ENCODE results near the gene DEPDC7. TPM values are rescaled to one million over a fixed set of nuclear protein-coding genes. Genes with fewer than 3 reads are reported as not detected.

The DEPDC7 gene
- total and polyA plus RNA-seq, 2 donors (not counting 1 experiment from before 2014, with no cell fraction given), result 0.07 TPM; not detected in 1

DNA sequence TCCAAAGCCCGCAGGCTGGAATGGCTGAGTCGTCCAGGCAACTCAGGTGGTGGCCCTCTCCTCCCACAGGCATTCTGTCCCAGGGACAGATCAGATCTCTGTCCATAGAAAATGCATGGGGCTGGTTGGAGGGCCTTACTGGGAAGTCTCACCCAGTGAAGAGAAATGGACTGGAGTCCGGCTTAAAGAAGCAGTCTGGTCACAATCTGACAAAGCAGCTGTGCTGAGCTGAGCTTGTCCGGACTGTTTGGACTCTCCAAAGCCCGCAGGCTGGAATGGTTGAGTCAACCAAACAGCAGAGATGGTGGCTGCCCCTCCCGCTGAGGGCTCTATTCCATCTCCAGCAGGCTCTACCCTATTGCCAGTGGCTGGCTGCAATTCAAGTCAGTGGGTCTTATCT lies 14.4 kb upstream of the DEPDC7 start:
- H3K4me2 ChIP-seq (replicated peaks; ENCODE audit: low read depth, low read length, poor library complexity, severe bottlenecking), result no peak overlapping the region
- peaks cover 6% of the 10 kb centered on the region for H3K9me3 Mint-ChIP-seq (ENCODE audit: insufficient read depth)
- 71% methylated on average over 4 of the region's 6 CpGs for WGBS (ENCODE audit: insufficient coverage)
- ChIA-PET CTCF (no interaction called here), POLR2A (no interaction called here)
- no peak for TF ChIP-seq EZH2 (IDR thresholded peaks at IDR 0.05; ENCODE audit: borderline replicate concordance, insufficient read depth, low read depth, low read length, poor library complexity, severe bottlenecking)
- TF ChIP-seq, protein P1, sequence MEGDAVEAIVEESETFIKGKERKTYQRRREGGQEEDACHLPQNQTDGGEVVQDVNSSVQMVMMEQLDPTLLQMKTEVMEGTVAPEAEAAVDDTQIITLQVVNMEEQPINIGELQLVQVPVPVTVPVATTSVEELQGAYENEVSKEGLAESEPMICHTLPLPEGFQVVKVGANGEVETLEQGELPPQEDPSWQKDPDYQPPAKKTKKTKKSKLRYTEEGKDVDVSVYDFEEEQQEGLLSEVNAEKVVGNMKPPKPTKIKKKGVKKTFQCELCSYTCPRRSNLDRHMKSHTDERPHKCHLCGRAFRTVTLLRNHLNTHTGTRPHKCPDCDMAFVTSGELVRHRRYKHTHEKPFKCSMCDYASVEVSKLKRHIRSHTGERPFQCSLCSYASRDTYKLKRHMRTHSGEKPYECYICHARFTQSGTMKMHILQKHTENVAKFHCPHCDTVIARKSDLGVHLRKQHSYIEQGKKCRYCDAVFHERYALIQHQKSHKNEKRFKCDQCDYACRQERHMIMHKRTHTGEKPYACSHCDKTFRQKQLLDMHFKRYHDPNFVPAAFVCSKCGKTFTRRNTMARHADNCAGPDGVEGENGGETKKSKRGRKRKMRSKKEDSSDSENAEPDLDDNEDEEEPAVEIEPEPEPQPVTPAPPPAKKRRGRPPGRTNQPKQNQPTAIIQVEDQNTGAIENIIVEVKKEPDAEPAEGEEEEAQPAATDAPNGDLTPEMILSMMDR (IDR thresholded peaks at IDR 0.05), result no peak
- no peaks in the 10 kb centered on the region for H3K36me3 ChIP-seq (replicated peaks in 1 of 2; ENCODE audit: control extremely low read depth in 1 of 2, control insufficient read depth in 1 of 2, extremely low read depth in 1 of 2, insufficient read depth in 2 of 2, low read length in 1 of 2)
- no peak overlapping the region for H3K27ac Mint-ChIP-seq
- no peak overlapping the region for H3K4me3 ChIP-seq (ENCODE audit: control extremely low read depth in 1 of 5, extremely low read depth in 1 of 5, insufficient read depth in 1 of 5, low read depth in 2 of 5, low read length in 4 of 5)
- no peak overlapping the region for H3K27ac ChIP-seq (ENCODE audit: low read length in 2 of 2)
- no peak overlapping the region for H2AFZ ChIP-seq (ENCODE audit: insufficient read depth, low read depth, low read length, poor library complexity, severe bottlenecking)
- peaks cover 0 to 13% (median 1%) of the 10 kb centered on the region in 4 experiments for H3K27me3 ChIP-seq (replicated peaks in 1 of 4; ENCODE audit: control extremely low read depth in 1 of 4, control insufficient read depth in 3 of 4, insufficient read depth in 4 of 4, low read length in 3 of 4)
- DNase-seq (no peak), ATAC-seq (ENCODE audit: low read depth) (no peak)
- H3K9me3 ChIP-seq (ENCODE audit: control extremely low read depth in 1 of 3, control insufficient read depth in 2 of 3, insufficient read depth in 1 of 3, low read length in 2 of 3), result no peaks in the 10 kb centered on the region
- no peak overlapping the region for H3K4me3 Mint-ChIP-seq
- H3K4me1 ChIP-seq (ENCODE audit: control insufficient read depth in 2 of 2, insufficient read depth in 2 of 2, low read length in 2 of 2), result no peaks in the 10 kb centered on the region
- H3K4me1 Mint-ChIP-seq, result no peaks in the 10 kb centered on the region
- H3K79me2 ChIP-seq (ENCODE audit: control insufficient read depth, insufficient read depth, low read length), result no peaks in the 10 kb centered on the region
- intact Hi-C loops (cut with micrococcal nuclease), result no loop called here
- no peaks in the 10 kb centered on the region for H4K20me1 ChIP-seq (ENCODE audit: control insufficient read depth, insufficient read depth, low read length, poor library complexity, severe bottlenecking)
- no peak overlapping the region for H3K9ac ChIP-seq (ENCODE audit: low read length)
- peaks cover 40% of the 10 kb centered on the region for H3K27me3 Mint-ChIP-seq

DNA sequence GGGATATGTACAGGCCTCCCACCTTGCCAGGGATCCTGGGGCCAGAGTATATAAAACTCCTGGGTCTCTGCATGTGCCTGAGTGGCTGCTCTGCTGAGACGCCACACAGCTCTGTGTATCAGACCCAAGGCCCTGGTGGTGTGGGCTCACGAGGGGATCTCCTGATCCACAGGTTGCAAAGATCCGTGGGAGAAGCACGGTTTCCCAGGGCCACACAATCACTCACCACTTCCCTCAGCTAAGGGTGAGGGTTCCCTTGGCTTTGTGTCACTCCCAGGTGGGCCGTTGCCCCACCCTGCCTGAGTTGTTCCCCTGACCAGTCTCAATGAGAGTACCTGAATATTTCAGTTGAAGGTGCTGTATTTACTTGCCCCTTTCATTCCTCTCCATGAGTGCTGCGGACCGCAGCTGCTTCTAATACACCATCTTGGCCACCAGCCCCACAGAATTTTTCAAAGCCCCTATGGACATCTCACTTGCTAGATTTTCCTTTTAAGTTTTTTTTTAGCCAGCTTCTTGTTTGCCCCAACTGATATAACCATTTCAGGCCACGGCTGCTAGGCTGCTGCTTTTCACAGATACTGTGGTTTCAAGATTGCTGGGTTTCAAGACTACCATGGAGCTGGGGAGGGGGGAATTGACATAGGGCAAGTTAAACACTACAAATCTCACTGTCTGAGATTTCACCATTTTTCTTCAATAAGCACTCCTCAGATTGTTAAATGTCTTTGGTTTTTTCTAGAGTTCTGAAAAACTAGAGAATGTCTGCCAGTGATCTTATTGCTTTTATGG lies 13.7 kb upstream of the DEPDC7 start:
- H3K4me2 ChIP-seq (replicated peaks; ENCODE audit: low read depth, low read length, poor library complexity, severe bottlenecking), result no peak overlapping the region
- no peaks in the 10 kb centered on the region for H3K79me2 ChIP-seq (ENCODE audit: control insufficient read depth, insufficient read depth, low read length)
- H2AFZ ChIP-seq (ENCODE audit: insufficient read depth, low read depth, low read length, poor library complexity, severe bottlenecking), result no peak overlapping the region
- ChIA-PET POLR2A (no interaction called here), CTCF (no interaction called here)
- Mint-ChIP-seq H3K9me3 (ENCODE audit: insufficient read depth) (peaks cover 6% of the 10 kb centered on the region), H3K27me3 (peaks cover 38% of the 10 kb centered on the region), H3K4me3 (no peak overlapping the region), H3K4me1 (no peaks in the 10 kb centered on the region), H3K27ac (no peak overlapping the region)
- no peak overlapping the region for H3K27ac ChIP-seq (ENCODE audit: low read length in 2 of 2)
- no peaks in the 10 kb centered on the region for H3K36me3 ChIP-seq (replicated peaks in 1 of 2; ENCODE audit: control extremely low read depth in 1 of 2, control insufficient read depth in 1 of 2, extremely low read depth in 1 of 2, insufficient read depth in 2 of 2, low read length in 1 of 2)
- intact Hi-C loops (cut with micrococcal nuclease), result no loop called here
- H3K4me1 ChIP-seq (ENCODE audit: control insufficient read depth in 2 of 2, insufficient read depth in 2 of 2, low read length in 2 of 2), result no peaks in the 10 kb centered on the region
- ATAC-seq (ENCODE audit: low read depth) (no peak), DNase-seq (no peak)
- WGBS (ENCODE audit: insufficient coverage), result 96% methylated on average over 6 of the region's 8 CpGs
- TF ChIP-seq EZH2 (IDR thresholded peaks at IDR 0.05; ENCODE audit: borderline replicate concordance, insufficient read depth, low read depth, low read length, poor library complexity, severe bottlenecking), result no peak
- TF ChIP-seq, protein P1 (IDR thresholded peaks at IDR 0.05), result no peak
- H3K9ac ChIP-seq (ENCODE audit: low read length), result no peak overlapping the region
- no peak overlapping the region for H3K4me3 ChIP-seq (ENCODE audit: control extremely low read depth in 1 of 5, extremely low read depth in 1 of 5, insufficient read depth in 1 of 5, low read depth in 2 of 5, low read length in 4 of 5)
- no peaks in the 10 kb centered on the region for H3K9me3 ChIP-seq (ENCODE audit: control extremely low read depth in 1 of 3, control insufficient read depth in 2 of 3, insufficient read depth in 1 of 3, low read length in 2 of 3)
- H3K27me3 ChIP-seq (replicated peaks in 1 of 4; ENCODE audit: control extremely low read depth in 1 of 4, control insufficient read depth in 3 of 4, insufficient read depth in 4 of 4, low read length in 3 of 4), result peaks cover 0 to 13% (median 1%) of the 10 kb centered on the region in 4 experiments
- H4K20me1 ChIP-seq (ENCODE audit: control insufficient read depth, insufficient read depth, low read length, poor library complexity, severe bottlenecking), result no peaks in the 10 kb centered on the region

Data from B cell (primary cell).